ENCODE results near the gene PSORS1C2. TPM values are rescaled to one million over a fixed set of nuclear protein-coding genes. Genes with fewer than 3 reads are reported as not detected.

The PSORS1C2 gene
- total RNA-seq, 3 donors from 2014 or later = not detected

DNA sequence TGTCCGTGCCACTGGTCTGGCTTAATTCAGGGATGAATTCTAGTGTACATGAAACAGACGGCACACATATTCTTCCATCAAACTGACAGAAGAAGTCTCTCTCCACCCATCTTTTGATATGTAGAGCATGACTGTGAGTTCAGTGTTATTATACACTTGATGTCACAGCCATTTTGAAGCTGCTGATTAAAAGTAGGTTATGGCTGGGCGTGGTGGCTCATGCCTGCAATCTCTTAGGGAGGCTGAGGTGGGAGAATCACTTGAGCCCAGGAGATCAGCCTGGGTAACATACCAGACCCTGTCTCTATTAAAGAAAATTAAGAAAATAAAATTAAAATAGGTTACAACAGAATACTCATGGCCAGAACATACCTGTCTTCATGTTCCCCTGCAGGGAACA, 47.2 kb downstream of the PSORS1C2 start:
- DNase-seq (peak in 1 of 3 donors; percentile 59), ATAC-seq (peak; percentile 64)
- TF ChIP-seq, protein P1, sequence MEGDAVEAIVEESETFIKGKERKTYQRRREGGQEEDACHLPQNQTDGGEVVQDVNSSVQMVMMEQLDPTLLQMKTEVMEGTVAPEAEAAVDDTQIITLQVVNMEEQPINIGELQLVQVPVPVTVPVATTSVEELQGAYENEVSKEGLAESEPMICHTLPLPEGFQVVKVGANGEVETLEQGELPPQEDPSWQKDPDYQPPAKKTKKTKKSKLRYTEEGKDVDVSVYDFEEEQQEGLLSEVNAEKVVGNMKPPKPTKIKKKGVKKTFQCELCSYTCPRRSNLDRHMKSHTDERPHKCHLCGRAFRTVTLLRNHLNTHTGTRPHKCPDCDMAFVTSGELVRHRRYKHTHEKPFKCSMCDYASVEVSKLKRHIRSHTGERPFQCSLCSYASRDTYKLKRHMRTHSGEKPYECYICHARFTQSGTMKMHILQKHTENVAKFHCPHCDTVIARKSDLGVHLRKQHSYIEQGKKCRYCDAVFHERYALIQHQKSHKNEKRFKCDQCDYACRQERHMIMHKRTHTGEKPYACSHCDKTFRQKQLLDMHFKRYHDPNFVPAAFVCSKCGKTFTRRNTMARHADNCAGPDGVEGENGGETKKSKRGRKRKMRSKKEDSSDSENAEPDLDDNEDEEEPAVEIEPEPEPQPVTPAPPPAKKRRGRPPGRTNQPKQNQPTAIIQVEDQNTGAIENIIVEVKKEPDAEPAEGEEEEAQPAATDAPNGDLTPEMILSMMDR (IDR thresholded peaks at IDR 0.05) = no peak
- Histone ChIP-seq H3K9me3 (no peaks in the 10 kb centered on the region), H3K4me1 (ENCODE audit: low read depth) (peaks cover 14% of the 10 kb centered on the region), H3K36me3 (ENCODE audit: low read depth) (no peaks in the 10 kb centered on the region), H3K4me3 (no peak overlapping the region)
- intact Hi-C loops (cut with DNase I, micrococcal nuclease) = no loop called here

DNA sequence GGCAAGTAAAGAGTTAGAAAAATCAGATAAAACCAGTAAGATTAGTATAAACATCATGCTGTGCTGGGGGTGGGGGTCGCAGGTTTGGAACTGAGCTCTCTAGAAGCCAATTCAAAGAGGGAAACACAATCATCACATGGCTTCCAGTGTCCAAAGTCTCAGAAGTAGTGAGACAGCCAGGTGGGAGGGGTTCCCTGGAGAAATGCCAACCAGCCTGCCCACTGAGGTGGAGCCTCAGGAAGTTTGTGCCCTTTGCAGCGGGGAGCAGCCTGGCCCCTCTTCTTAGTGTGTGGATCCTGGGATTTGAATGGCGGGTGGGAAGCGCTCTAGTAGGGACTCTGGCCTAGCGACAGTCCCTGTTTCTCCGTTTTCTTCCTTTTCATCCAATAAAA, 47.9 kb downstream of the PSORS1C2 start:
- ATAC-seq (peak; percentile 44), DNase-seq (peak in 2 of 3 donors; percentile 56 to 67)
- Histone ChIP-seq H3K9me3 (no peaks in the 10 kb centered on the region), H3K4me3 (no peak overlapping the region), H3K36me3 (ENCODE audit: low read depth) (no peaks in the 10 kb centered on the region), H3K4me1 (ENCODE audit: low read depth) (peaks cover 14% of the 10 kb centered on the region)
- TF ChIP-seq, protein P1 (IDR thresholded peaks at IDR 0.05) = no peak
- intact Hi-C loops (cut with DNase I, micrococcal nuclease) = no loop called here

DNA sequence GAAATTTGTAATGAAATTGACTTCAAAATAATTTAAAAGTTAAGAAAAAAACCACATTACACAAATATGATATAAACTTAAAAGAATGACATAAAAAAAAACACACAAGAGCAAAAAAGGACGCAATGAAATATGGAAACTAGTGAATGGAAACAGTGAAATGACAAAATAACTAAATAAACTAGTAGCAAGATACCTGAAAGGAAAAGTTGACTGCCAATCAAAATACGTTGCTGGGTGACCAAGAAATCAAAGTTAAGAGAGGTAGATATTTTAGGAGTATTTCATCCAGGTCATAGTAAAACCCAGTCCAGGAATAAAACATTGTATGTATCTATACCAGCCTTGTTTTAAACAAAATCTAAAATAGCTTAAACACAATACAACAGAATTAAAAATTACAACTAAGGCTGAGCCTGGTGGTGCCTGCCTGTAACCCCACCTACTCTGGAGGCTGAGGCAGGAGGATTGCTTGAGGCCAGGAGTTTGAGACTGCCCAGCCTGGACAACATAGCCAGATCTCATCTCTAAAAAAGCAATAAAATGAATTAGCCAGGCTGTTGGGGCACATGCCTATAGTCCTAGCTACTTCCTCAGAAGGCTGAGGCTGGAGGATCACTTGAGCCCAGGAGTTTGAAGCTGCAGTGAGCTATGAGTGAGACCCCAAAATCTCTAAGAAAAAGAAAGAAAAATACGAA, 48.4 kb downstream of the PSORS1C2 start:
- intact Hi-C loops (cut with DNase I, micrococcal nuclease) = no loop called here
- TF ChIP-seq, protein P1 (IDR thresholded peaks at IDR 0.05) = no peak

More for the DNA sequence above, 48.4 kb downstream of the PSORS1C2 start:
- ATAC-seq (no peak), DNase-seq (no peak)
- Histone ChIP-seq H3K9me3 (no peaks in the 10 kb centered on the region), H3K36me3 (ENCODE audit: low read depth) (no peaks in the 10 kb centered on the region), H3K4me3 (no peak overlapping the region), H3K4me1 (ENCODE audit: low read depth) (peaks cover 14% of the 10 kb centered on the region)

Other genes starting within 250 kb of the PSORS1C2 start
- gene GTF2H4, start 230.9 kb downstream of the PSORS1C2 start, total RNA-seq = 10 to 100 TPM; 17.0 to 25.3 (median 25.0) TPM
- gene VARS2, start 224.8 kb downstream of the PSORS1C2 start, total RNA-seq = 10 to 100 TPM; 20.9 to 27.6 (median 27.3) TPM
- gene SFTA2, start 206.9 kb downstream of the PSORS1C2 start, total RNA-seq = not detected
- gene MUCL3, start 198.1 kb downstream of the PSORS1C2 start, total RNA-seq = under 1 TPM in 1 of 3 donors, not detected in 2; 0.07 TPM
- gene MUC21, start 155.3 kb downstream of the PSORS1C2 start, total RNA-seq = under 1 TPM in 1 of 3 donors, not detected in 2; 0.12 TPM
- gene MUC22, start 128.6 kb downstream of the PSORS1C2 start, total RNA-seq = not detected
- gene C6orf15, start 26.5 kb downstream of the PSORS1C2 start, total RNA-seq = not detected
- 10 to 100 TPM in 1 of 3 donors, 1 to 10 TPM in 2; 2.4 to 11.1 (median 4.6) TPM for gene PSORS1C1, start 24.3 kb downstream of the PSORS1C2 start, total RNA-seq
- gene CDSN, start 18.6 kb downstream of the PSORS1C2 start, total RNA-seq = not detected
- gene CCHCR1, start 18.7 kb upstream of the PSORS1C2 start, total RNA-seq = 10 to 100 TPM; 25.7 to 53.3 (median 43.4) TPM
- gene TCF19, start 19.5 kb upstream of the PSORS1C2 start, total RNA-seq = 10 to 100 TPM in 1 of 3 donors, 1 to 10 TPM in 2; 5.3 to 13.2 (median 7.3) TPM
- 1 to 10 TPM; 2.1 to 5.8 (median 3.4) TPM for gene POU5F1, start 31.6 kb upstream of the PSORS1C2 start, total RNA-seq
- 1,000 to 10,000 TPM in 2 of 3 donors, 100 to 1,000 TPM in 1; 965 to 2,616 (median 1,478) TPM for gene HLA-C, start 133.0 kb upstream of the PSORS1C2 start, total RNA-seq
- 1,000 to 10,000 TPM; 1,294 to 6,470 (median 3,045) TPM for gene HLA-B, start 218.1 kb upstream of the PSORS1C2 start, total RNA-seq